H9 (cell line): ENCODE data around the gene CTNNA3. TPM values are rescaled to one million over a fixed set of nuclear protein-coding genes. Genes with fewer than 3 reads are reported as not detected.

Source experiments
- DNase-seq: peaks from one replicate; pipeline ENCODE4 v3.0.0-alpha.2; 2017
- H2AFZ ChIP-seq: one replicate; pipeline ENCODE4 v1.6.1; 2013; ENCODE audit warnings: mild to moderate bottlenecking, low read length, control low read depth, moderate library complexity
- H2AK5ac ChIP-seq: 2 replicates; pipeline ENCODE4 v1.6.1; 2013; ENCODE audit warnings: low read length, control low read depth, mixed read lengths; ENCODE audit not compliant: insufficient read length
- H2BK120ac ChIP-seq: one replicate; pipeline ENCODE4 v1.6.1; 2013; ENCODE audit warnings: low read depth, mild to moderate bottlenecking, low read length, control low read depth, inconsistent platforms; ENCODE audit not compliant: poor library complexity, severe bottlenecking
- H2BK12ac ChIP-seq: 2 replicates; pipeline ENCODE4 v1.6.1; 2013; ENCODE audit warnings: low read length, control low read depth, mixed read lengths, low read depth; ENCODE audit not compliant: insufficient read length
- H2BK15ac ChIP-seq: 2 replicates; pipeline ENCODE4 v1.6.1; 2013; ENCODE audit warnings: low read depth, low read length, control low read depth
- H2BK20ac ChIP-seq: one replicate; pipeline ENCODE4 v1.6.1; 2013; ENCODE audit warnings: low read depth, mild to moderate bottlenecking, low read length, control low read depth, inconsistent platforms; ENCODE audit not compliant: poor library complexity, severe bottlenecking
- H2BK5ac ChIP-seq: 2 replicates; pipeline ENCODE4 v1.6.1; 2013; ENCODE audit warnings: low read length, control low read depth, mixed read lengths; ENCODE audit not compliant: insufficient read length
- H3K14ac ChIP-seq: 2 replicates; pipeline ENCODE4 v1.6.1; 2013; ENCODE audit warnings: low read length, control low read depth; ENCODE audit not compliant: insufficient read depth
- H3K18ac ChIP-seq: 2 replicates; pipeline ENCODE4 v1.6.1; 2013; ENCODE audit warnings: low read depth, mild to moderate bottlenecking, mixed read lengths, low read length, control low read depth; ENCODE audit not compliant: insufficient read length
- H3K23ac ChIP-seq: 2 replicates; pipeline ENCODE4 v1.6.1; 2013; ENCODE audit warnings: low read length, control low read depth, mixed read lengths, low read depth; ENCODE audit not compliant: insufficient read length
- H3K23me2 ChIP-seq: 2 replicates; pipeline ENCODE4 v1.6.1; 2013; ENCODE audit warnings: low read depth, mild to moderate bottlenecking, mixed read lengths, low read length, control low read depth; ENCODE audit not compliant: insufficient read length, poor library complexity, severe bottlenecking
- H3K27ac ChIP-seq: 2 replicates; pipeline ENCODE4 v1.5.1; 2013; ENCODE audit warnings: low read length, control low read depth, mixed read lengths, low read depth; ENCODE audit not compliant: insufficient read length
- H3K27me3 ChIP-seq: 2 replicates; pipeline ENCODE4 v1.6.1; 2013; ENCODE audit warnings: low read length, control low read depth, inconsistent platforms; ENCODE audit not compliant: insufficient read depth
- H3K4ac ChIP-seq: 2 replicates; pipeline ENCODE4 v1.6.1; 2013; ENCODE audit warnings: low read depth, mild to moderate bottlenecking, control low read depth, inconsistent platforms, low read length, moderate library complexity
- H3K4me1 ChIP-seq: 2 replicates; pipeline ENCODE4 v1.6.1; 2013; ENCODE audit warnings: low read length, control low read depth, inconsistent platforms; ENCODE audit not compliant: insufficient read depth
- H3K4me2 ChIP-seq: 2 replicates; pipeline ENCODE4 v1.6.1; 2013; ENCODE audit warnings: low read length, control low read depth, mixed read lengths; ENCODE audit not compliant: insufficient read length, insufficient read depth
- H3K56ac ChIP-seq: 2 replicates; pipeline ENCODE4 v1.6.1; 2013; ENCODE audit warnings: low read depth, mild to moderate bottlenecking, mixed read lengths, low read length, control low read depth; ENCODE audit not compliant: insufficient read length
- H3K79me1 ChIP-seq: 2 replicates; pipeline ENCODE4 v1.6.1; 2013; ENCODE audit warnings: low read depth, mild to moderate bottlenecking, moderate library complexity, low read length, control low read depth, inconsistent platforms; ENCODE audit not compliant: insufficient read depth, poor library complexity, severe bottlenecking
- H3K79me2 ChIP-seq: 2 replicates; pipeline ENCODE4 v1.6.1; 2013; ENCODE audit warnings: low read length, control low read depth, inconsistent platforms; ENCODE audit not compliant: insufficient read depth
- H3K9ac ChIP-seq: 2 replicates; pipeline ENCODE4 v1.6.1; 2013; ENCODE audit warnings: low read length, control low read depth, mixed read lengths; ENCODE audit not compliant: insufficient read length; ENCODE audit errors: extremely low read depth
- H3K9me3 ChIP-seq: one replicate; pipeline ENCODE4 v1.6.1; 2013; ENCODE audit warnings: low read depth, low read length, inconsistent platforms; ENCODE audit not compliant: control insufficient read depth
- H3T11ph ChIP-seq: one replicate; pipeline ENCODE4 v1.6.1; 2013; ENCODE audit warnings: mild to moderate bottlenecking, low read length, control low read depth, inconsistent platforms
- H4K20me1 ChIP-seq: one replicate; pipeline ENCODE4 v1.6.1; 2013; ENCODE audit not compliant: control insufficient read depth, insufficient read length, insufficient read depth
- H4K5ac ChIP-seq: 2 replicates; pipeline ENCODE4 v1.6.1; 2013; ENCODE audit warnings: low read depth, mild to moderate bottlenecking, mixed read lengths, low read length, control low read depth; ENCODE audit not compliant: insufficient read length
- H4K8ac ChIP-seq: replicated peaks from 2 replicates; pipeline ENCODE4 v1.6.1; 2013; ENCODE audit warnings: low read length, control low read depth, mixed read lengths, low read depth; ENCODE audit not compliant: insufficient read length
- H4K91ac ChIP-seq: 2 replicates; pipeline ENCODE4 v1.6.1; 2013; ENCODE audit warnings: low read depth, mild to moderate bottlenecking, moderate library complexity, mixed read lengths, low read length, control low read depth; ENCODE audit not compliant: insufficient read length
- H3K27ac Mint-ChIP-seq, 3 experiments: 2 replicates in 2 of 3; 3 replicates in 1 of 3; pipeline ENCODE4 v1.8.0; 2020 to 2021; ENCODE audit warnings: mixed read lengths in 3 of 3, mild to moderate bottlenecking in 1 of 3, moderate library complexity in 1 of 3
- H3K27me3 Mint-ChIP-seq: 2 replicates; pipeline ENCODE4 v1.8.0; 2021; ENCODE audit warnings: low read depth, mild to moderate bottlenecking, moderate library complexity, mixed read lengths
- H3K36me3 Mint-ChIP-seq, 3 experiments: 2 replicates in 2 of 3; 3 replicates in 1 of 3; pipeline ENCODE4 v1.8.0; 2020 to 2021; ENCODE audit warnings: low read depth in 3 of 3, mixed read lengths in 3 of 3; ENCODE audit not compliant: insufficient read depth in 1 of 3
- H3K4me1 Mint-ChIP-seq, 2 experiments: 2 replicates each; pipeline ENCODE4 v1.8.0; 2020; ENCODE audit warnings: mixed read lengths in 2 of 2
- H3K4me3 Mint-ChIP-seq, 2 experiments: 2 replicates in 1 of 2; 3 replicates in 1 of 2; pipeline ENCODE4 v1.8.0; 2020 to 2021; ENCODE audit warnings: mild to moderate bottlenecking in 2 of 2, mixed read lengths in 2 of 2, moderate library complexity in 1 of 2
- H3K9me3 Mint-ChIP-seq, 2 experiments: 2 replicates in 1 of 2; 3 replicates in 1 of 2; pipeline ENCODE4 v1.8.0; 2020; ENCODE audit warnings: mild to moderate bottlenecking in 2 of 2, mixed read lengths in 2 of 2, moderate library complexity in 1 of 2
- CTCF ChIP-seq: fragments of 200-600 bp; sonication (generic); conservative IDR thresholded peaks from 3 replicates; pipeline ENCODE4 v1.8.0; 2021; ENCODE audit warnings: antibody characterized with exemption, mild to moderate bottlenecking
- WGBS: extraction: QIAGEN DNeasy Blood & Tissue Kit; methylation state at CpG from one replicate; pipeline ENCODE4 v1.1.7; 2013; ENCODE audit warnings: missing lambda C conversion rate, low lambda C conversion rate, mixed read lengths; ENCODE audit not compliant: insufficient read length; ENCODE audit errors: extremely low coverage; 5-methylcytosine and 5-hydroxymethylcytosine counted together
- total RNA-seq: library from RNA; stranded (reverse); gene quantifications from 2 replicates; pipeline ENCODE4 v1.2.1, GENCODE V29; 2021

The CTNNA3 gene
- total RNA-seq, 1 experiment from 2014 or later = 3.3 TPM

GRCh38 chr10:67280405-67280804, 415.6 kb downstream of the CTNNA3 start:
- Histone ChIP-seq H3K4me2 (no peak overlapping the region), H3K79me2 (no peaks in the 10 kb centered on the region), H2BK20ac (no peak overlapping the region), H3K14ac (no peak overlapping the region), H3K9ac (no peak overlapping the region), H2BK15ac (no peak overlapping the region), H4K20me1 (no peaks in the 10 kb centered on the region), H3K56ac (no peak overlapping the region), H2AFZ (no peak overlapping the region), H3K27ac (no peak overlapping the region), H3K23ac (no peak overlapping the region), H2AK5ac (no peak overlapping the region), H3K23me2 (no peaks in the 10 kb centered on the region), H3K18ac (no peak overlapping the region), H3K79me1 (no peaks in the 10 kb centered on the region), H4K5ac (no peak overlapping the region), H3K4me1 (no peaks in the 10 kb centered on the region), H3K27me3 (no peaks in the 10 kb centered on the region), H3K4ac (no peak overlapping the region), H2BK12ac (no peak overlapping the region), H2BK5ac (no peak overlapping the region), H4K91ac (no peak overlapping the region), H3T11ph (no peak overlapping the region), H2BK120ac (no peak overlapping the region), H3K9me3 (no peaks in the 10 kb centered on the region), H4K8ac (no peak overlapping the region)
- TF ChIP-seq CTCF = no peak
- no peaks in the 10 kb centered on the region for H3K27me3 Mint-ChIP-seq
- H3K4me1 Mint-ChIP-seq = peaks cover 38 to 41% of the 10 kb centered on the region in 2 experiments
- DNase-seq = peak; percentile 90
- H3K4me3 Mint-ChIP-seq = no peak overlapping the region
- no CpG with 5 or more reads among the region's 4 CpGs for WGBS
- peak overlapping the region; percentile 11 to 86 (median 81); a peak in 5 of 7 replicates for H3K27ac Mint-ChIP-seq
- peaks cover 2 to 11% (median 10%) of the 10 kb centered on the region in 3 experiments; a peak in 5 of 7 replicates for H3K36me3 Mint-ChIP-seq
- H3K9me3 Mint-ChIP-seq = peaks cover 6 to 10% of the 10 kb centered on the region in 2 experiments; a peak in 3 of 5 replicates
